ENCODE results near the gene PLCL1. TPM values are rescaled to one million over a fixed set of nuclear protein-coding genes. Genes with fewer than 3 reads are reported as not detected.

PLCL1 gene
- total RNA-seq, 2 donors from 2014 or later = 6.9 to 7.5 TPM

GRCh38 chr2:198113316-198113715, 308.9 kb downstream of the PLCL1 start:
- intact Hi-C loops (cut with DNase I) = no loop called here
- no peak for DNase-seq (ENCODE audit: low spot score)

GRCh38 chr2:198114064-198114463, 309.7 kb downstream of the PLCL1 start:
- DNase-seq (ENCODE audit: low spot score) = no peak
- intact Hi-C loops (cut with DNase I) = no loop called here

- DNase-seq (ENCODE audit: low spot score) = no peak
- intact Hi-C loops (cut with DNase I) = no loop called here
Measured at GRCh38 chr2:198115201-198115600, 310.8 kb downstream of the PLCL1 start.

GRCh38 chr2:198116756-198117155, 312.4 kb downstream of the PLCL1 start:
- no peak for DNase-seq (ENCODE audit: low spot score)
- intact Hi-C loops (cut with DNase I) = no loop called here

GRCh38 chr2:198117406-198118041, 313.1 kb downstream of the PLCL1 start:
- no peak for DNase-seq (ENCODE audit: low spot score)
- intact Hi-C loops (cut with DNase I) = no loop called here

GRCh38 chr2:198127627-198128026, 323.2 kb downstream of the PLCL1 start:
- no peak for DNase-seq (ENCODE audit: low spot score)
- intact Hi-C loops (cut with DNase I) = loop anchor here (2.0 to 5.0 kb wide), 2 partner anchors 325 kb away; partner anchors contain the start of gene PLCL1 (in 1 of the 2)

GRCh38 chr2:198129609-198130008, 325.2 kb downstream of the PLCL1 start:
- no peak for DNase-seq (ENCODE audit: low spot score)
- intact Hi-C loops (cut with DNase I) = loop anchor here in 1 of 2 donors (5.0 kb wide), 1 partner anchor 327 kb away; the partner anchor contains the start of gene PLCL1

GRCh38 chr2:198134293-198134955, 330.0 kb downstream of the PLCL1 start:
- intact Hi-C loops (cut with DNase I) = no loop called here
- DNase-seq (ENCODE audit: low spot score) = no peak

GRCh38 chr2:198135481-198135934, 331.1 kb downstream of the PLCL1 start:
- no peak for DNase-seq (ENCODE audit: low spot score)
- intact Hi-C loops (cut with DNase I) = no loop called here

- intact Hi-C loops (cut with DNase I) = no loop called here
- no peak for DNase-seq (ENCODE audit: low spot score)
Measured at GRCh38 chr2:198136142-198136541, 331.7 kb downstream of the PLCL1 start.

- no peak for DNase-seq (ENCODE audit: low spot score)
- intact Hi-C loops (cut with DNase I) = loop anchor here in 1 of 2 donors (2.0 kb wide), 1 partner anchor 45 kb away; no protein-coding TSS in a partner anchor
Measured at GRCh38 chr2:198137733-198138132, 333.3 kb downstream of the PLCL1 start.

- intact Hi-C loops (cut with DNase I) = no loop called here
- no peak for DNase-seq (ENCODE audit: low spot score)
Measured at GRCh38 chr2:198141726-198142125, 337.3 kb downstream of the PLCL1 start.

- DNase-seq (ENCODE audit: low spot score) = no peak
- intact Hi-C loops (cut with DNase I) = no loop called here
Measured at GRCh38 chr2:198143156-198143555, 338.8 kb downstream of the PLCL1 start.

GRCh38 chr2:198143793-198144192, 339.4 kb downstream of the PLCL1 start:
- intact Hi-C loops (cut with DNase I) = no loop called here
- no peak for DNase-seq (ENCODE audit: low spot score)

- DNase-seq (ENCODE audit: low spot score) = no peak
- intact Hi-C loops (cut with DNase I) = no loop called here
Measured at GRCh38 chr2:198144660-198145059, 340.3 kb downstream of the PLCL1 start.

GRCh38 chr2:198146346-198146940, 342.1 kb downstream of the PLCL1 start:
- intact Hi-C loops (cut with DNase I) = no loop called here
- DNase-seq (ENCODE audit: low spot score) = no peak

GRCh38 chr2:198157314-198157713, 352.9 kb downstream of the PLCL1 start:
- no peak for DNase-seq (ENCODE audit: low spot score)
- intact Hi-C loops (cut with DNase I) = no loop called here

- intact Hi-C loops (cut with DNase I) = no loop called here
- no peak for DNase-seq (ENCODE audit: low spot score)
Measured at GRCh38 chr2:198161151-198161550, 356.8 kb downstream of the PLCL1 start.

GRCh38 chr2:198162276-198162675, 357.9 kb downstream of the PLCL1 start:
- no peak for DNase-seq (ENCODE audit: low spot score)
- intact Hi-C loops (cut with DNase I) = no loop called here

- intact Hi-C loops (cut with DNase I) = loop anchor here in 1 of 2 donors (2.0 kb wide), 1 partner anchor 54 kb away; no protein-coding TSS in a partner anchor
- no peak for DNase-seq (ENCODE audit: low spot score)
Measured at GRCh38 chr2:198164843-198165242, 360.4 kb downstream of the PLCL1 start.
